Esophagus squamous epithelium (tissue), 4 donors: ENCODE measurements around the gene EPHA5.

Experiments used
- POLR2A ChIP-seq, 4 donors: fragments of 450-650 bp; IDR thresholded peaks; one replicate each; pipeline ENCODE4 v1.6.1; 2017; ENCODE audit warnings: antibody characterized with exemption in 4 of 4, mild to moderate bottlenecking in 4 of 4, moderate library complexity in 3 of 4
- TF ChIP-seq, protein P1 (sequence below), 6 experiments: fragments of 450-650 bp in 4 of 6; fragments of 200-600 bp in 2 of 6; sonication (generic) in 2 of 6; IDR thresholded peaks; one replicate each; pipeline ENCODE4 v1.5.1; 2016 to 2019; ENCODE audit warnings: antibody characterized with exemption in 6 of 6, mild to moderate bottlenecking in 4 of 6, moderate library complexity in 4 of 6

DNA sequence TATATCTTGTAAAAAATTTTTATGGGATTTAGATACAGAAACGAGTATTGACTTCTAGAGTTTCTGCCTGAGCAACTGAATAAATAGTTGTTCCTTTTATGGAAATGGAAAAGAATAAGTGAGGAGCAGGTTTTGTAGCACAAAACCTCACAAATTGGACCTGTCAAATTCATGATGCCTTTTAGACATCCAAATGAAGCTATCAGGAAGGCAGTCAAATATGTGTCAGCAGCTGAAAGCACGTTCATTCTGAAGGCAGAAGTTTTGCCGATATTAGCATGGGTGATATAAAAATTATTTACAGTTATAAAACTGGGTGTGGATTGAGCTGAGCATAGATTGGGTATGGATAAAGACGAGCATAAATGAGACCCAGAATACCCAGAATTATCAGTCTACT is 374.0 kb downstream of the EPHA5 start:
- TF ChIP-seq, protein P1, sequence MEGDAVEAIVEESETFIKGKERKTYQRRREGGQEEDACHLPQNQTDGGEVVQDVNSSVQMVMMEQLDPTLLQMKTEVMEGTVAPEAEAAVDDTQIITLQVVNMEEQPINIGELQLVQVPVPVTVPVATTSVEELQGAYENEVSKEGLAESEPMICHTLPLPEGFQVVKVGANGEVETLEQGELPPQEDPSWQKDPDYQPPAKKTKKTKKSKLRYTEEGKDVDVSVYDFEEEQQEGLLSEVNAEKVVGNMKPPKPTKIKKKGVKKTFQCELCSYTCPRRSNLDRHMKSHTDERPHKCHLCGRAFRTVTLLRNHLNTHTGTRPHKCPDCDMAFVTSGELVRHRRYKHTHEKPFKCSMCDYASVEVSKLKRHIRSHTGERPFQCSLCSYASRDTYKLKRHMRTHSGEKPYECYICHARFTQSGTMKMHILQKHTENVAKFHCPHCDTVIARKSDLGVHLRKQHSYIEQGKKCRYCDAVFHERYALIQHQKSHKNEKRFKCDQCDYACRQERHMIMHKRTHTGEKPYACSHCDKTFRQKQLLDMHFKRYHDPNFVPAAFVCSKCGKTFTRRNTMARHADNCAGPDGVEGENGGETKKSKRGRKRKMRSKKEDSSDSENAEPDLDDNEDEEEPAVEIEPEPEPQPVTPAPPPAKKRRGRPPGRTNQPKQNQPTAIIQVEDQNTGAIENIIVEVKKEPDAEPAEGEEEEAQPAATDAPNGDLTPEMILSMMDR (IDR thresholded peaks at IDR 0.05): no peak
- TF ChIP-seq POLR2A (IDR thresholded peaks at IDR 0.05): no peak
